Caco-2 (cell line): ENCODE data around the gene ANKRD53. TPM values are rescaled to one million over a fixed set of nuclear protein-coding genes. Genes with fewer than 3 reads are reported as not detected.
"Not testable (repeated sequence)": the region's sequence is repeated elsewhere in the genome, so short reads cannot be mapped to it uniquely, and the experiment has no call there.

Experiments used
- BruUV-seq: library from RNA; stranded (reverse); fragments of 400-500 nt; replicated peaks from 2 replicates; lab custom pipeline; 2021; lab: Mats Ljungman, UMichigan
- CTCF ChIA-PET: fragments of 300-600 bp; sonication (Branson Sonifier 250); formaldehyde crosslinking; loops from one replicate; lab custom pipeline; 2022; ENCODE audit warnings: antibody characterized with exemption; lab: Charles Lee
- POLR2A ChIA-PET: fragments of 300-600 bp; sonication (Branson Sonifier 250); formaldehyde crosslinking; loops from one replicate; lab custom pipeline; 2022; ENCODE audit warnings: antibody characterized with exemption; lab: Charles Lee
- DNase-seq, 2 experiments: peaks; one replicate each; pipeline versions ENCODE4 v3.0.0 to v3.0.0-alpha.2; 2020 to 2022
- H3K27me3 ChIP-seq: replicated peaks from 2 replicates; pipeline ENCODE4 v1.6.0; 2011; ENCODE audit warnings: low read length; ENCODE audit not compliant: control insufficient read depth, insufficient read depth
- H3K36me3 ChIP-seq: 2 replicates; pipeline ENCODE4 v1.5.1; 2011; ENCODE audit warnings: low read length; ENCODE audit not compliant: control insufficient read depth, insufficient read depth
- H3K4me1 ChIP-seq: fragments of 250-450 bp; sonication (Bioruptor Pico); 2 replicates; pipeline ENCODE4 v1.5.1; 2020; ENCODE audit warnings: mild to moderate bottlenecking
- H3K4me3 ChIP-seq: 2 replicates; pipeline ENCODE4 v1.5.1; 2011; ENCODE audit warnings: low read depth, mild to moderate bottlenecking, control low read depth, low read length
- H3K9me3 ChIP-seq: fragments of 250-450 bp; sonication (Bioruptor Pico); 2 replicates; pipeline ENCODE4 v1.5.1; 2020; ENCODE audit warnings: mild to moderate bottlenecking, moderate library complexity
- H3K27ac Mint-ChIP-seq: one replicate; pipeline ENCODE4 v1.8.0; 2022; ENCODE audit warnings: mixed read lengths; ENCODE audit not compliant: unreplicated experiment
- H3K27me3 Mint-ChIP-seq: one replicate; pipeline ENCODE4 v1.8.0; 2022; ENCODE audit warnings: mixed read lengths; ENCODE audit not compliant: insufficient read depth, unreplicated experiment
- H3K36me3 Mint-ChIP-seq: one replicate; pipeline ENCODE4 v1.8.0; 2022; ENCODE audit warnings: mild to moderate bottlenecking, mixed read lengths; ENCODE audit not compliant: insufficient read depth, unreplicated experiment
- H3K4me1 Mint-ChIP-seq: one replicate; pipeline ENCODE4 v1.8.0; 2022; ENCODE audit warnings: low read depth, mixed read lengths; ENCODE audit not compliant: unreplicated experiment
- H3K4me3 Mint-ChIP-seq: one replicate; pipeline ENCODE4 v1.8.0; 2022; ENCODE audit warnings: mild to moderate bottlenecking, moderate library complexity, mixed read lengths; ENCODE audit not compliant: unreplicated experiment
- H3K9me3 Mint-ChIP-seq: one replicate; pipeline ENCODE4 v1.8.0; 2022; ENCODE audit warnings: mixed read lengths; ENCODE audit not compliant: unreplicated experiment
- intact Hi-C: fragments of 100-400 bp; cut with micrococcal nuclease; formaldehyde crosslinking; loops from one replicate; pipeline ENCODE4 v1.10.0; 2022; ENCODE audit not compliant: unreplicated experiment
- total RNA-seq: library from RNA; stranded (reverse); gene quantifications from 2 replicates; pipeline ENCODE4 v1.2.3, GENCODE V29; 2022
- TF ChIP-seq, protein P1 (sequence below), 2 experiments: fragments of 200-600 bp in 1 of 2; IDR thresholded peaks; 1 replicate in 1 of 2; 2 replicates in 1 of 2; pipeline versions ENCODE4 v1.5.1 to v1.8.0; 2011 to 2022; ENCODE audit warnings: antibody characterized with exemption in 1 of 2, control low read depth in 1 of 2, inconsistent platforms in 1 of 2, low read depth in 1 of 2, low read length in 1 of 2, mild to moderate bottlenecking in 1 of 2, moderate library complexity in 1 of 2; ENCODE audit not compliant: insufficient read depth in 1 of 2, severe bottlenecking in 1 of 2, unreplicated experiment in 1 of 2

The ANKRD53 gene
- total RNA-seq, 1 experiment from 2014 or later, result 0.16 TPM

DNA sequence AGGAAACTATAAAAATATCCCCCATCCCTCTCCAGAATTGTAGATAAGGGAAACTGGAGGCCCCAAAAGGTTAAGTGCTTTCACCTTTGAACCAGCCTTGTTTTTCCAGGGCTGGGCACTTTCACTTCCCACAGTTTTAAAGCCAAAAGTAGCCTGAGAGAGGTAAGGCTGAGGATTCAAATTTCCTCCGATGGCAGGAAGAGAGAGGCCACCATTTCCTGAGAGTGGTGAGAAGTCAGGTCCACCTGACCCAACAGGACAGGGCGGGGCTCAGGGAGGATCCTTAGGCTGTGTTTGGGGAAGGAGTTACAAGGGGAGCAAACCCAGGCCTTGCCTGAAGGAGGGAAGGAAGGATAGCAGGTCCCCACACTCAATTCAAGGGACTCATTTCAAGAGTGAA lies 20.9 kb downstream of the ANKRD53 start:
- Histone ChIP-seq H3K4me3 (no peak overlapping the region), H3K27me3 (no peaks in the 10 kb centered on the region), H3K9me3 (no peaks in the 10 kb centered on the region), H3K36me3 (no peaks in the 10 kb centered on the region), H3K4me1 (peaks cover 21% of the 10 kb centered on the region)
- intact Hi-C loops, result no loop called here
- peak in 1 of 2 experiments; percentile 26 for DNase-seq
- H3K4me3 Mint-ChIP-seq, result no peak overlapping the region
- BruUV-seq, result no TSS peak
- H3K4me1 Mint-ChIP-seq, result peaks cover 5% of the 10 kb centered on the region
- H3K27me3 Mint-ChIP-seq, result no peaks in the 10 kb centered on the region
- ChIA-PET CTCF (no interaction called here), POLR2A (no interaction called here)
- H3K9me3 Mint-ChIP-seq, result no peaks in the 10 kb centered on the region
- TF ChIP-seq, protein P1, sequence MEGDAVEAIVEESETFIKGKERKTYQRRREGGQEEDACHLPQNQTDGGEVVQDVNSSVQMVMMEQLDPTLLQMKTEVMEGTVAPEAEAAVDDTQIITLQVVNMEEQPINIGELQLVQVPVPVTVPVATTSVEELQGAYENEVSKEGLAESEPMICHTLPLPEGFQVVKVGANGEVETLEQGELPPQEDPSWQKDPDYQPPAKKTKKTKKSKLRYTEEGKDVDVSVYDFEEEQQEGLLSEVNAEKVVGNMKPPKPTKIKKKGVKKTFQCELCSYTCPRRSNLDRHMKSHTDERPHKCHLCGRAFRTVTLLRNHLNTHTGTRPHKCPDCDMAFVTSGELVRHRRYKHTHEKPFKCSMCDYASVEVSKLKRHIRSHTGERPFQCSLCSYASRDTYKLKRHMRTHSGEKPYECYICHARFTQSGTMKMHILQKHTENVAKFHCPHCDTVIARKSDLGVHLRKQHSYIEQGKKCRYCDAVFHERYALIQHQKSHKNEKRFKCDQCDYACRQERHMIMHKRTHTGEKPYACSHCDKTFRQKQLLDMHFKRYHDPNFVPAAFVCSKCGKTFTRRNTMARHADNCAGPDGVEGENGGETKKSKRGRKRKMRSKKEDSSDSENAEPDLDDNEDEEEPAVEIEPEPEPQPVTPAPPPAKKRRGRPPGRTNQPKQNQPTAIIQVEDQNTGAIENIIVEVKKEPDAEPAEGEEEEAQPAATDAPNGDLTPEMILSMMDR (IDR thresholded peaks at IDR 0.05; ENCODE audit: insufficient read depth in 1 of 2, low read depth in 1 of 2, low read length in 1 of 2, severe bottlenecking in 1 of 2, unreplicated experiment in 1 of 2), result no peak
- H3K36me3 Mint-ChIP-seq, result no peaks in the 10 kb centered on the region
- no peak overlapping the region for H3K27ac Mint-ChIP-seq

DNA sequence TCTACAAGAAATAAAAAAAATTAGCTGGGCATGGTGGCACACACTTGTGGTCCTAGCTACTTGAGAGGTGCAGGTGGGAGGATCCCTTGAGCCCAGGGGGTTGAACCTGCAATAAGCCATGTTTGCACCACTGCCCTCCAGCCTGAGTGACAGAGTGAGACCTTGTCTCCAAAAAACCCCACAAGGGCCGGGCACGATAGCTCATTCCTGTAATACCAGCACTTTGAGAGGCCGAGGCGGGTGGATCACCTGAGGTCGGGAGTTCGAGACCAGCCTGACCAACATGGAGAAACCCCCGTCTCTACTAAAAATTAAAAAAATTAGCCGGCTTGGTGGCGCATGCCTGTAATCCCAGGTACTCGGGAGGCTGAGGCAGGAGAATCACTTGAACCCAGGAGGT lies 21.5 kb downstream of the ANKRD53 start:
- CTCF ChIA-PET, H3K36me3 Mint-ChIP-seq, BruUV-seq: not testable (repeated sequence)

DNA sequence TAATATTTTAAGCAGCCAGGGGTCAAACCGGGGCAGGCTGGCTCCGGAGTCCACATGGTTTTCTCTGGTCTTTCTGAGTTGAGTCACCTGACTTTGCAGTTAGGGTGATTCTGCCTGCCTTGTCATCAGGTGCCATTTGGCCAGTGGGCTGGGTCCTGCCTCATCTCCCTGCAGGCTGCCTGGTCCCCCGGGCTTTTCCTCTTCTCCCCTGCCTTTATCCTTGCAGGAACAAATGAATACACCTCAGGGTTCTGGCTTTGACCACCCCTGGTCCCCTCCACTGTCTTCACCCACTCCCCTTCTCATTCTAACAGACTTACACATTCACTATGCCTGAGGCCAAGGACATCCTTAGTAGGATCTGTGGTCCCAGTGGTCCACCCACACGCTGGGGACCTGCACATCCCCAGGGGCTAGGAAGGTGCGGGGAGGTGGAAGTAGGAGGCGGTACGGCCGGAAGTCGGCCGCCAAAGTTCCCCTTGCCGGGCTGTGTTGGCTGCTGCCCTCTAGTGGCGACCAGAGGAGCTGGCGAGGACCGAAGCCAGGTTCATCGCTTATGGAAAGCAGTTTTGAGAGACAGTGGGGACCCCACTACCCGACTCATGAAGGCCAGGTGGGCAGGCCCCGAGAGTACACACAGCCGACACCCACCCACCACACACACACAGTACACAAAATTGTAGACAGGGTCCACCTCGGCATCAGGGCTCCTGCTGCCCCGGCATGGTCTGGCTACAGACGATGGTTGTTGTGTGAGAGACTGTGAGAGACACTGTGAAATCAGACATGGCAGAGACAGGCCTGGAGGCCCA lies 22.6 kb downstream of the ANKRD53 start:
- Histone ChIP-seq H3K4me1 (peaks cover 18% of the 10 kb centered on the region), H3K27me3 (no peaks in the 10 kb centered on the region), H3K4me3 (no peak overlapping the region), H3K9me3 (no peaks in the 10 kb centered on the region), H3K36me3 (no peaks in the 10 kb centered on the region)
- Mint-ChIP-seq H3K9me3 (no peaks in the 10 kb centered on the region), H3K27me3 (no peaks in the 10 kb centered on the region), H3K36me3 (no peaks in the 10 kb centered on the region), H3K4me1 (peaks cover 5% of the 10 kb centered on the region), H3K4me3 (peak overlapping the region; percentile 42), H3K27ac (no peak overlapping the region)
- TF ChIP-seq, protein P1 (IDR thresholded peaks at IDR 0.05; ENCODE audit: insufficient read depth in 1 of 2, low read depth in 1 of 2, low read length in 1 of 2, severe bottlenecking in 1 of 2, unreplicated experiment in 1 of 2), result peak; percentile 56 to 83
- ChIA-PET CTCF (interaction anchor here (0.6 to 1.2 kb wide), 10 partner anchors 23 to 331 kb away, joined by 3 to 5 read pairs (median 3); partner anchors contain the start of genes NAGK and ZNF638), POLR2A (interaction anchor here (0.5 kb wide), 1 partner anchor 1086 kb away, joined by 6 read pairs; no protein-coding TSS in a partner anchor)
- BruUV-seq, result no TSS peak
- DNase-seq, result peak; percentile 54 to 70
- intact Hi-C loops, result no loop called here

More for the DNA sequence above, 21.5 kb downstream of the ANKRD53 start:
- H3K4me3 ChIP-seq, H3K4me3 Mint-ChIP-seq, H3K27me3 Mint-ChIP-seq, H3K9me3 ChIP-seq, intact Hi-C loops, POLR2A ChIA-PET, H3K27ac Mint-ChIP-seq, H3K27me3 ChIP-seq, H3K9me3 Mint-ChIP-seq, H3K36me3 ChIP-seq, H3K4me1 Mint-ChIP-seq: not testable (repeated sequence)
- H3K4me1 ChIP-seq, result peaks cover 21% of the 10 kb centered on the region
- peak in 1 of 2 experiments; percentile 18 for DNase-seq
